ENCODE data around the gene ARHGAP22. TPM values are rescaled to one million over a fixed set of nuclear protein-coding genes. Genes with fewer than 3 reads are reported as not detected.
A peak's percentile ranks its signal among the peaks of the same experiment; 100 is the strongest.

The ARHGAP22 gene
- total RNA-seq, 1 experiment from 2014 or later: 13.5 TPM

- Mint-ChIP-seq H3K36me3 (ENCODE audit: insufficient read depth, unreplicated experiment) (no peaks in the 10 kb centered on the region), H3K27ac (ENCODE audit: unreplicated experiment) (no peak overlapping the region), H3K9me3 (ENCODE audit: unreplicated experiment) (peaks cover 21% of the 10 kb centered on the region), H3K27me3 (ENCODE audit: insufficient read depth, unreplicated experiment) (no peaks in the 10 kb centered on the region), H3K4me1 (ENCODE audit: low read depth, unreplicated experiment) (peaks cover 5% of the 10 kb centered on the region), H3K4me3 (ENCODE audit: unreplicated experiment) (no peak overlapping the region)
- ChIA-PET CTCF (interaction anchor here (0.9 kb wide), 1 partner anchor 10 kb away, joined by 4 read pairs; no protein-coding TSS in a partner anchor), POLR2A (interaction anchor here (0.6 kb wide), 1 partner anchor 131 kb away, joined by 3 read pairs; no protein-coding TSS in a partner anchor)
- intact Hi-C loops (cut with micrococcal nuclease; ENCODE audit: unreplicated experiment): no loop called here
- no peak overlapping the region for H3K4me3 ChIP-seq (ENCODE audit: low read depth, low read length)
- no peaks in the 10 kb centered on the region for H3K36me3 ChIP-seq (ENCODE audit: control insufficient read depth, insufficient read depth, low read length)
- no TSS peak for BruUV-seq (replicated peaks)
- peaks cover 8% of the 10 kb centered on the region; the same call in 1 of the 2 replicates for H3K4me1 ChIP-seq
- H3K27me3 ChIP-seq (replicated peaks; ENCODE audit: control insufficient read depth, insufficient read depth, low read length): no peaks in the 10 kb centered on the region
- no peak for DNase-seq
- TF ChIP-seq, protein P1, sequence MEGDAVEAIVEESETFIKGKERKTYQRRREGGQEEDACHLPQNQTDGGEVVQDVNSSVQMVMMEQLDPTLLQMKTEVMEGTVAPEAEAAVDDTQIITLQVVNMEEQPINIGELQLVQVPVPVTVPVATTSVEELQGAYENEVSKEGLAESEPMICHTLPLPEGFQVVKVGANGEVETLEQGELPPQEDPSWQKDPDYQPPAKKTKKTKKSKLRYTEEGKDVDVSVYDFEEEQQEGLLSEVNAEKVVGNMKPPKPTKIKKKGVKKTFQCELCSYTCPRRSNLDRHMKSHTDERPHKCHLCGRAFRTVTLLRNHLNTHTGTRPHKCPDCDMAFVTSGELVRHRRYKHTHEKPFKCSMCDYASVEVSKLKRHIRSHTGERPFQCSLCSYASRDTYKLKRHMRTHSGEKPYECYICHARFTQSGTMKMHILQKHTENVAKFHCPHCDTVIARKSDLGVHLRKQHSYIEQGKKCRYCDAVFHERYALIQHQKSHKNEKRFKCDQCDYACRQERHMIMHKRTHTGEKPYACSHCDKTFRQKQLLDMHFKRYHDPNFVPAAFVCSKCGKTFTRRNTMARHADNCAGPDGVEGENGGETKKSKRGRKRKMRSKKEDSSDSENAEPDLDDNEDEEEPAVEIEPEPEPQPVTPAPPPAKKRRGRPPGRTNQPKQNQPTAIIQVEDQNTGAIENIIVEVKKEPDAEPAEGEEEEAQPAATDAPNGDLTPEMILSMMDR (IDR thresholded peaks at IDR 0.05; ENCODE audit: insufficient read depth in 1 of 2, low read depth in 1 of 2, low read length in 1 of 2, severe bottlenecking in 1 of 2, unreplicated experiment in 1 of 2): no peak
- peaks cover 9% of the 10 kb centered on the region; the same call in 1 of the 2 replicates for H3K9me3 ChIP-seq
Observed at GRCh38 chr10:48525113-48525512, 79.8 kb downstream of the ARHGAP22 start.

DNA sequence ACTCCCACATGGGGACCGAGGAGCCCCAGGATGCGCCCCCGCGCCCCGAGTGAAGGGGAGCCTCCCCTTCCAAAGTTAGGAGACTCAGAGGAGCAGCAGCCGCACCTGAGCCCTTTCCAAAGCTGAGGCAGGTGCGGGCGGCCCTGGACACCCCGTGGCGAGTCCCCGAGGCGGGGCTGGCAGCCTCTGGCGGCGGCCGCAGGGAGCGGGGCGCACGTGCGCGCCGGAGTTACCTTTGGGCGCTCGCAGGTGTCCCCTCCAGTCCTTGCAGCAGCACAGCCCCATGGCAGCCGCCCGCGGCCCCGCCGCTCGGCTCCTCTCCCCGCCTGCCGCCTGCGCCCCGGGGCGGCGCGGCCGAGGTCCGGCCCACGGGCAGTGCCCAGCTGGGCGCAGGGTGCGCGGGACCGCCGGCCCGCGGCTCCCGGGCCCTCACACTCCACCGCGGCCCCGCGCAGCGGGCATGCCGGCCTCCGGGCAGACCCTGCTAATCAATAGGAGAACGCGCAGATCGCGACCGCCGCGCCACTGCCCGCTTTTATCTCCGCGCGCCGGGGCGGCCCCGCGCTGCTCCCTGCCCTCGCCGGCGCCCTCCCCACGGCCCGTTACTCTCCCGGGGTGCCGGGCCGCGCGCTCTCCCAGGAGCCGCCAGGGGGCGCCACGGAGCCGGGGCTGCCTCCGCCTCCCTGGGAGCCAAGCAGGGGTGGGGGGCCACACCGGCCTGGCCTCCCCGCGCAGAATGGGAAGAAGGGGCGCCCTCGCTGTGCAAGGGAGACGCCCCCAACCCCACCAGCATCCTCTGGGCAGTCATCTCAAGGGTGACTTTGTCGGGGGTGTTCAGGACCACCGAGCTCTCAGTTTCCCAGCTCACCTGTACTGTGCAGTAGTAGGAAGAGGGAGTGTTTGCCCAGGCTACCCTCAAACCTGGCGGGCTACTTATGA is 80.8 kb downstream of the ARHGAP22 start:
- Mint-ChIP-seq H3K4me3 (ENCODE audit: unreplicated experiment) (peak overlapping the region; percentile 74), H3K27ac (ENCODE audit: unreplicated experiment) (no peak overlapping the region), H3K36me3 (ENCODE audit: insufficient read depth, unreplicated experiment) (no peaks in the 10 kb centered on the region), H3K9me3 (ENCODE audit: unreplicated experiment) (peaks cover 20% of the 10 kb centered on the region), H3K4me1 (ENCODE audit: low read depth, unreplicated experiment) (peaks cover 6% of the 10 kb centered on the region), H3K27me3 (ENCODE audit: insufficient read depth, unreplicated experiment) (no peaks in the 10 kb centered on the region)
- POLR2A ChIA-PET: interaction anchor here (0.6 kb wide), 1 partner anchor 132 kb away, joined by 3 read pairs; no protein-coding TSS in a partner anchor
- Histone ChIP-seq H3K9me3 (peaks cover 9% of the 10 kb centered on the region; the same call in 1 of the 2 replicates), H3K4me3 (ENCODE audit: low read depth, low read length) (peak overlapping the region; percentile 54), H3K4me1 (peaks cover 8% of the 10 kb centered on the region; the same call in 1 of the 2 replicates), H3K27me3 (replicated peaks; ENCODE audit: control insufficient read depth, insufficient read depth, low read length) (no peaks in the 10 kb centered on the region), H3K36me3 (ENCODE audit: control insufficient read depth, insufficient read depth, low read length) (no peaks in the 10 kb centered on the region)
- BruUV-seq (replicated peaks): no TSS peak
- DNase-seq: peak; percentile 57 to 77
- intact Hi-C loops (cut with micrococcal nuclease; ENCODE audit: unreplicated experiment): loop anchor here (2.0 kb wide), 1 partner anchor 17 kb away; no protein-coding TSS in a partner anchor
- TF ChIP-seq, protein P1 (IDR thresholded peaks at IDR 0.05; ENCODE audit: insufficient read depth in 1 of 2, low read depth in 1 of 2, low read length in 1 of 2, severe bottlenecking in 1 of 2, unreplicated experiment in 1 of 2): peak; percentile 29 to 86
- CTCF ChIA-PET: interaction anchor here (0.9 to 1.3 kb wide), 4 partner anchors 10 to 160 kb away, joined by 3 to 9 read pairs (median 4); no protein-coding TSS in a partner anchor

DNA sequence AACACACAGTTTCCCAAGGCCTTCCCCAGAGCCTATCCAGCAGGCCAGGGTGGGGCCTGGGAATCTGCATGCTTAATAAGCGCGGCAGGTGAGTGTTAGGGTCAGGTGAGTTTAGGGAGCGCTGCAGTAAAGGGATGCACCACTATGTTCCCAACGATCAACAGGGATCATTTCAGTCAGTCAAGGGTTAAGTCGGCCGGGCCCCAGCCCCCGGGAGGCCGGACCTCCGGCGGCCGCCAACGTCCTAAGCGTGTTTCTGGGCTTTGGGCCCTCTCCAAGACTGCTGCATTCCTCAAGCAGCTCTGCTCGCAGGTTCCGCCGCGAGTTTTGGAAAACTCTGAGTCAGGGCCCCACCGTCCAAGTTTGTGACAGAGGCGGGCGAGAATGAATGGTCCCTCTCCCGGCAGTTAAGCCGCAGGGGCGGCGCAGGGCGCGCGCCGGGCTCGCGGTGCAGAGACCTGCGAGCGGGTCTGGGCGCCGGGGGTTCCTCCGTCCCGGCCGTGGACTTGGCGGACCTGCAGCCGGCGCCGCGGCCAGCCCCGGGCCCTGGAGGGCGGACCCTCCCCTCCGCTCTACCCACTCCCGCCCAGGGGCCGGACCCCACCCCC is 81.6 kb downstream of the ARHGAP22 start:
- TF ChIP-seq, protein P1 (IDR thresholded peaks at IDR 0.05; ENCODE audit: insufficient read depth in 1 of 2, low read depth in 1 of 2, low read length in 1 of 2, severe bottlenecking in 1 of 2, unreplicated experiment in 1 of 2): no peak
- intact Hi-C loops (cut with micrococcal nuclease; ENCODE audit: unreplicated experiment): loop anchor here (2.0 kb wide), 1 partner anchor 17 kb away; no protein-coding TSS in a partner anchor
- Mint-ChIP-seq H3K4me1 (ENCODE audit: low read depth, unreplicated experiment) (peaks cover 12% of the 10 kb centered on the region), H3K36me3 (ENCODE audit: insufficient read depth, unreplicated experiment) (no peaks in the 10 kb centered on the region), H3K27ac (ENCODE audit: unreplicated experiment) (no peak overlapping the region), H3K4me3 (ENCODE audit: unreplicated experiment) (peak overlapping the region; percentile 74), H3K27me3 (ENCODE audit: insufficient read depth, unreplicated experiment) (no peaks in the 10 kb centered on the region), H3K9me3 (ENCODE audit: unreplicated experiment) (peaks cover 13% of the 10 kb centered on the region)
- H3K9me3 ChIP-seq: 0 out of 2 replicates have a peak, but pooled peaks cover 3% of the 10 kb centered on the region
- ChIA-PET POLR2A (no interaction called here), CTCF (interaction anchor here (1.0 to 1.3 kb wide), 3 partner anchors 10 to 159 kb away, joined by 3 to 9 read pairs (median 3); no protein-coding TSS in a partner anchor)
- no peaks in the 10 kb centered on the region for H3K27me3 ChIP-seq (replicated peaks; ENCODE audit: control insufficient read depth, insufficient read depth, low read length)
- DNase-seq: peak; percentile 58 to 68
- no TSS peak for BruUV-seq (replicated peaks)
- H3K36me3 ChIP-seq (ENCODE audit: control insufficient read depth, insufficient read depth, low read length): no peaks in the 10 kb centered on the region
- peak overlapping the region; percentile 54 for H3K4me3 ChIP-seq (ENCODE audit: low read depth, low read length)
- peaks cover 8% of the 10 kb centered on the region; the same call in 1 of the 2 replicates for H3K4me1 ChIP-seq

Data from Caco-2 (cell line).